Fibroblast of mammary gland (primary cell): ENCODE results near the gene PARD6G.

ENCODE experiments used
- DNase-seq: peaks from one replicate; pipeline ENCODE4 v3.0.0-alpha.2; 2010; ENCODE audit warnings: low read depth
- H3K4me3 ChIP-seq: 2 replicates; pipeline ENCODE4 v1.5.1; 2011; ENCODE audit warnings: low read depth, mild to moderate bottlenecking, low read length, moderate library complexity; ENCODE audit not compliant: control insufficient read depth
- TF ChIP-seq, protein P1 (sequence below): conservative IDR thresholded peaks from 2 replicates; pipeline ENCODE4 v1.5.1; 2011; ENCODE audit warnings: low read depth, low read length, inconsistent platforms; ENCODE audit not compliant: control insufficient read depth, insufficient read depth

The PARD6G gene

DNA sequence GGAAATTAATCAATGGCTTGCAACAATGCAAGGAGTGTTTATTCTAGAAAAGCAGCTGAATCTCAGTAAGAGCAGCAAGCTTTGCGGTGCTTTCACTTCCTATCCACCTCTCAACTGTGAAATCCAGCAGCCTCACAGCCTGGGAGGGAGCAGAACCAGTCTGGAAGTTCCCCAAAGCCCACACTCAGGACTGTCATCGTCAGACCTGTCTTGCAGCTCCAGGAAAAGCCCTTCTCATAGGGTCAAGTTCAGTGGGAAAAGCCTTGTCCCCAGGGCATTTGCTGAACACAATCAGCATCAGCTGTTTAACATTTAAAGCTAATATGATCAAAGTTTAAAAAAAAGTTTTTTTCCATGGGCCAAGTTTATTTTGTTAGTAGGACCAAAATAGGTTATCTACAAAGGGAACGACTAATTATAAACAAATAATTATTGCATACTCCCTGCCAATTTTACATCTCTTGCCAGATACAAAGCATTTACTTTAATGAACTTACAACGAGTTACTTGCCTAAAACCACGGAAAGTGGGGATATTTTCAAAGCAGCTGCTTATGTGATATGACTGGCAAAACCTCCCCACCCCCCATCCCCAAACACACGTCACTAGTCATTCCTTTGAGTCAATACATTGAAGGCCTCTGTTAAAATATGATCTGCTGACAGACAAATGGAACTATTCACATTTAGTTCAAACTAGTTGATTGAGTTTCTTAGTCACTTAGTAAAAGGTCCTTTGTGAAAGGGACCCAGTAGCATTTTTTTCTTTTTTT lies 36.8 kb downstream of the PARD6G start:
- TF ChIP-seq, protein P1, sequence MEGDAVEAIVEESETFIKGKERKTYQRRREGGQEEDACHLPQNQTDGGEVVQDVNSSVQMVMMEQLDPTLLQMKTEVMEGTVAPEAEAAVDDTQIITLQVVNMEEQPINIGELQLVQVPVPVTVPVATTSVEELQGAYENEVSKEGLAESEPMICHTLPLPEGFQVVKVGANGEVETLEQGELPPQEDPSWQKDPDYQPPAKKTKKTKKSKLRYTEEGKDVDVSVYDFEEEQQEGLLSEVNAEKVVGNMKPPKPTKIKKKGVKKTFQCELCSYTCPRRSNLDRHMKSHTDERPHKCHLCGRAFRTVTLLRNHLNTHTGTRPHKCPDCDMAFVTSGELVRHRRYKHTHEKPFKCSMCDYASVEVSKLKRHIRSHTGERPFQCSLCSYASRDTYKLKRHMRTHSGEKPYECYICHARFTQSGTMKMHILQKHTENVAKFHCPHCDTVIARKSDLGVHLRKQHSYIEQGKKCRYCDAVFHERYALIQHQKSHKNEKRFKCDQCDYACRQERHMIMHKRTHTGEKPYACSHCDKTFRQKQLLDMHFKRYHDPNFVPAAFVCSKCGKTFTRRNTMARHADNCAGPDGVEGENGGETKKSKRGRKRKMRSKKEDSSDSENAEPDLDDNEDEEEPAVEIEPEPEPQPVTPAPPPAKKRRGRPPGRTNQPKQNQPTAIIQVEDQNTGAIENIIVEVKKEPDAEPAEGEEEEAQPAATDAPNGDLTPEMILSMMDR = no peak
- DNase-seq = no peak
- H3K4me3 ChIP-seq = no peak overlapping the region

DNA sequence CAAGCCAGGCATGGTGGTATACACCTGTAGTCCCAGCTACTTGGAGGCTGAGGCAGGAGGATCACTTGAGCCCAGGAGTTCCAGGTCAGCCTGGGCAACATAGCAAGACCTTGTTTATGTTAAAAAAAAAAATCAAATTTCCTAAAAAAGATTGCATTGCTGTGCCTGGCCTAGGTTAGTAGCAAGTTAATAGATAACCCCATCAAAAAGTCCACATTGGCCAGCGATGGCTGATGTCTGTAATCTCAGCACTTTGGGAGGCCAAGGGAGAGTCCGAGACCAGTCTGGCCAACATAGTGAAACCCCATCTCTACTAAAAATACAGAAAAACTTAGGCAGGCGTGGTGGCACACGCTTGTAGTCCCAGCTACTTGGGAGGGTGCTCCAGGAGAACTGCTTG lies 38.7 kb downstream of the PARD6G start:
- DNase-seq = no peak
- TF ChIP-seq, protein P1 = no peak
- no peak overlapping the region for H3K4me3 ChIP-seq

DNA sequence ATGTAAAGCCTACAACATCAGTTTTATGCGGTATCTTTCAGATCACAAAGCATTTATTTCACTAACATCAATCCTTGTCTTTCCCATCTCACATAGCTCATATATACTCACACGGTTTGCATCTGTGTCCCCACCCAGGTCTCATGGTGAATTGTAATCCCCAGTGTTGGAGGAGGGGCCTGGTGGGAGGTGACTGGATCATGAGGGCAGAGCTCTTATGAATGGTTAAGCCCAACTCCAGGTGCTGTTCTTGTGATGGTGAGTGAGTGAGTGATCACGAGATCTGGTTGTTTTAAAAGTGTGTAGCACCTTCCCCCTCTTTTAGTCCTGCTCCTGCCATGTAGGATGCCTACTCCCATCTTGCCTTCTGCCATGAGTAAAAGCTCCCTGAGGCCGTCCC lies 42.0 kb downstream of the PARD6G start:
- no peak for DNase-seq
- TF ChIP-seq, protein P1 = no peak
- H3K4me3 ChIP-seq = no peak overlapping the region

DNA sequence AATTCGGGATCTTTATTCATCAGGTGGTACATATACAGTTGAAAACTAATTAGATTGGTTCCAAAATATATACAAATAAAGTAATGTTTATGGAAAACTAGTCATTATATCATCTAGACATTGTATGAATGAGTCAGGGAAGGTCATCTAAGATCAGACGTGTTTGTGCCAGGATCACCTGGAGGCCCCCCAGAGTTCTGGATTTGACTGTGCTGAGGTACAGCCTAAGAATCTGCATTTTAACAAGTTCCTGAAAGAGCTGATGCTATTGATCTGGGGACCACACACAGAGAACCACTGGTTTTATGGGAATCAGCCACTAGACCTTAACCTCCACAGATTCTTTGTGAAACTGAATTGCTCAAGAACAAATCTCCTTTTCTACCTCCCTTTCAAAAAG lies 43.2 kb downstream of the PARD6G start:
- H3K4me3 ChIP-seq = no peak overlapping the region
- no peak for DNase-seq
- TF ChIP-seq, protein P1 = no peak

DNA sequence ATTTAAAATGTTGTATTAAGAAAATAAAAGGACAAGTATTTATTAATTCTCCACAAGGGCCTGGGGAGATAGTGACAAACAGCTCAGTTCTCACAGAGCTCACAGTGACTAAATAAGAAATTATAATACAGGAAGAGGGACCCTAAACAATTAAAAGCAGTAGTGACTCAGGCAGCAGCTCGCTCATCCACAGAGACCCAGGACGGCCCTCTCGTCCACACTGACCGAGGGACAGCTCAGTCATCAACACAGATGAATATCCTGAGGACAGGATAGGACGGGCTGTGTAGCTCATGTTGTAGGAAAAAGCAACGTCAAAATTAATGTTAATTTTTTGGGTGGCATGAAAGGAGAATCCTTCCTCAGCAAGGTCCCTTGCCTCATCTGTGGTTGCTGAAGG lies 44.1 kb downstream of the PARD6G start:
- no peak overlapping the region for H3K4me3 ChIP-seq
- TF ChIP-seq, protein P1 = no peak
- no peak for DNase-seq

DNA sequence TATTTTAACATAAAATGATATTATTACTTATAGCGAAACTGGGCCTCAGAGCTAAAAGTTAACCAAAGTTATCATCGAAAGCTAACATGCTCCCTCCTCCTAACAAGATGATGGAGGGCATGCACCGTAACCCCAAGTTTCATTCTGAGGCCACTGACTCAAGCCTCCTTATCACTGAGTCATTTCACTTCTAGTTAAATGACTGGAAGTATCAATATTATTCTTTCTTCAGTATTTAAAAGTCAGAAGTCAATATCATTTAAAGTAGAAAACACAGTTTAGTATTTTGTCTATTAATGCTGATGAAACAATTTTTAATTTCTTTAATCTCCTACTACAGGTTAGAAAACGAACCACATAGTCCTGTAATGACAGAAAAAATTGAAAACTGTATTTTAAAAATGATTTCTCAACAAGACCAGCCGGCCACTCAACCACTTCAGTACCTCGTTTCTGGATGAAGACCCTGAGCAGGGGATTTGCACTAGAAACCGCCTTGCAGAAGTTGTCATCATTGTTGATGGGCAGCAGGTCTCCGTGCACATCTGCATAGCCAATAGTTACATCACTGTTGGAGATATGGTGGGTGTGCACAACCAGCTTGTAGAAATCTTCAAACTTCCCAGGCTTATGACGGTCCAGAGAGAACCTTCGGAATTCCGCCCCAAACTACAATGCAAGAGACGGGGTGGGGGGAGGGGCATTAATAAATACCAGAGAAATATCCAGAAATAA lies 44.9 kb downstream of the PARD6G start:
- no peak for DNase-seq
- TF ChIP-seq, protein P1 = no peak
- no peak overlapping the region for H3K4me3 ChIP-seq
